Measurements from ENCODE around the gene CPLX4.

Gene CPLX4, protein sequence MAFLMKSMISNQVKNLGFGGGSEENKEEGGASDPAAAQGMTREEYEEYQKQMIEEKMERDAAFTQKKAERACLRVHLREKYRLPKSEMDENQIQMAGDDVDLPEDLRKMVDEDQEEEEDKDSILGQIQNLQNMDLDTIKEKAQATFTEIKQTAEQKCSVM

DNA sequence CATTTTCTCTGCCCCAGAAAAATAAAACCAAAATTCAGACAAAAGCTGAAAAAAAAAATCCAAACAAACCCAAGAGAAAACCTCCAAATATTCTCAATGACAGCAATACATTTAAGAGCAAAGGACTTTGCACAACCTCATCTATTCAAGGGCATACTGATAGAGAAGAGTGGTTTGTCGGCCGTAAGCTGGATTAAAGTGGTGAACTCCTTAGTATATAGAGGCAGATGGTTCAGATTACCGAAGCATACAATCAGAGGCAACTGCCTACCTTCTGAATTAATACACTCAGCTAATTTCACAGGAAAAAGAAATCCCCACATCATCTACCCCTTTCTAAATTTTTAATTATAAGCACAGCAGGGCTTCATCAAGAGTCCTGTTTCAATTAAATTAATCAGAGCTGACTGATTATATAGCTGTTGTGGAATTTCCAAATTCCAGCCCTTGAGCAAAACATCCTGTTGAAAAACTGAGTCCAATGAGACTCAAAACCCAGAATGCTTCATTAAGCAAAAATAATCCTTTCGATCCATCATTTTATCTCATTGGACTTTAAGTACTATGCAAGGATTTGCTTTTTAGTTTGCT lies at the start of gene CPLX4:
TSS of gene CPLX4 (minus strand) at position 190 of the 591 bp plus-strand sequence. CDS start at position 3, 187 bp downstream.
- DNase-seq = no peak

GRCh38 chr18:59360381-59360780 lies 41.9 kb upstream of the CPLX4 start:
- DNase-seq = no peak

DNA sequence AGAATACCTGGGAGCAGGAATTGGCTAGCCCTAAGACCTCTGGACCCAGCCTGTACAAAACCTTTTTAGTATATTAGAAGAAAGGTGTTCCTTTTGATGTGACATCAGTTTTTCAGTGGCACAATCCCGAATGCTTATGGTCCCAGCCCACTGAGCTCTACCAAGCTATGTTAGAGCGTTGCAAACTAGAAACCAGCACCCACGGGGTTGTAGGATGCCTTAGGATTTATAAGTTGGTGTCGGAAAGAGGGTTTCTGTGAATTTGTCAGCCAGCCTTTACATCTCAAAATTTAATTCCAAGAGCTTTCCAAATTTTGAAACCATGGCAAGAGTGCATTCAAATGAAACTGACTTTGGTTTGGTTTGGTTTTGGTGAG lies 41.1 kb upstream of the CPLX4 start:
- no peak for DNase-seq

- peak; percentile 85 for DNase-seq
Observed at GRCh38 chr18:59358712-59359575, 40.5 kb upstream of the CPLX4 start, which contains the start of gene LMAN1. Gene LMAN1 (minus strand): TSS chr18:59359265. CDS start chr18:59359244, 21 bp downstream.

GRCh38 chr18:59358414-59358711 lies 39.9 kb upstream of the CPLX4 start:
- DNase-seq = no peak

DNA sequence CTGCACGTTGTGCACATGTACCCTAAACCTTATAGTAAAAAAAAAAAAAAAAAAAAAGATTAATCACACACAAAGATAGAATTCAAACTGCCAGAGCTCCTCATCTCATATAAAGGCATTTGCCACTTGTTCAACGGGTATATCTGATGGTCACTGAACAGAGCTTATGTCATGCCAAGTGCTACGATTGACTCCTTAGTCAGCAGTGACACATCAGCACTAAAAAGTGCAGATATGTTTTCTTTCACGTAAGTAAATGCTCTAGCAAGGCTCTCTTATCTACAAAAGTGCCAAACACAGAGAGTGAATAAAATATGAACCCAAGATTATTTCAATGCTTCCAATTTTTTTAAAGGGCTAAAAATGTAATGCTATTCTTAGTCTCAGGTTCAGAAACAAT lies 39.5 kb upstream of the CPLX4 start:
- no peak for DNase-seq

GRCh38 chr18:59354731-59355130 lies 36.3 kb upstream of the CPLX4 start:
- no peak for DNase-seq

DNA sequence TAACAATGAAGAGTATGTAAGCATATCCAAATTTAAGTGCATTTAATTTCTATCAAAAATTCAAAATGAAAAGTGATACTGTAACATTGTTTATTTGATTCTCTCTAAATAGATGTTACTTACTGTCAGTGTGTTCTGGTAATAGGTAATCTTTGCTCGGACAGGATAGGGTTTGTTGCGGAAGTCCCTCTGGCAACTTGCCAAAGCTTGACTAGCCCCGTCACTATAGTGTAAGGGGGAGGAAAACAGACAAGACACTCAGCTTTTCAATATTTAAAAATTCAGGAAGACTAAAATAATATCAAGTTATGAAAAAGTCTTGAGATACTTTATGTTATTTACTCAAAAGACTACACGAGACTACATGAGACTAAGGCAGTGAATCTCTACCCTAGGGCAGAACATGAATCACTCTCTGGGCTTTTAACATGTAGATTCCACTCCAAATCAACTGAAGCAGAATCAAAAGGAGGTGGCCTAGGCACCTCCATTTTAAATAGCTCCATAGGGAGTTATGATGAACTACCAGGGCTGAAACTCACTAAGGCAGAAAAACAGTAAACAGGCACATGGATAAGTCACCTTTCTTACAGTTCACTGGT lies 34.7 kb upstream of the CPLX4 start:
- DNase-seq = no peak

DNA sequence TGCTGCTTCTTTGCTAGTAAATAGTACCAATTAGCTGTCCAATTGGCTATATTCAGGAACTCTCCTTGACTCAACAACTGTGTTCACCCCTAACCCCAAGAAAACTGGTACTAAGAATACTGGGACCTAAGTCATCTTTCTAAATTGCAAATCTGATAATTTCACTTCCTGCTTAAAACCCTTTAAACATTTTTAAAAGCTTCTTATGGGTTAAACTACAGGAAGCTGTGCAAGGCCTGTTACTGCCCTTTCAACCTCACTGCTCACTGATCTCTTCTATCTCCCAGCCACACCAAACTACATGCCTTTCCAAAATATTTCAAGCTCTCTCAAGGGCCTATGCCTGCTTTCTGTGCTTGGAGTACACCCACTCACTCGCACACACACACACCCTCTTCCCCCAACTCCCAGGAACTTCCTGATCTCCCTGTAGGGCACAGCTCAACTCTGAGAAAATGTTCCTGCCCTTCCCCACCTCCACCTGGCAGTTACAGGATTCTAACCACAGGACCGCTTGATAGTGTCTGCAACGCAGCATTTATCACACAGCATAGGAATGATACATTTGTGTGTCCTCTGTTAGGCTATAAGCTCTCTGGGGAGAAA lies 33.9 kb upstream of the CPLX4 start:
- no peak for DNase-seq

DNA sequence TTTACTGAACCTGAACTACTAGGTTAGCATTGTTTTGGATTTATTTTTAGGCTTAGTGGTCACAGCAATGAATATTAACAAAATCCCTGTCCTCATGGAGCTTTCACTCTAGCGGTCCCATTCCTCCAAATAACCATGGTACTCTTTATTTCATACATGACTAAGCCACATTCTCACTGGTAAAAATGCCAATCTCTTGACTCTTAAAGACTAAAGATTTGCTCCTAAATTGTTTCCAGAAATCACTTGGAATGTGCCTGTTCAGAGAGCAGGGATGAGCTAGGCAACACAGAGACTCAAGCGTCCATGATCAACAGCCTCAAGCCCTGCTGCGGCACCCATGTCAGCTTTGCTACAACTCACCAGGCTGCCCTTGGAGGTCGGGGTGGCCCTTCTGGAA lies 27.1 kb upstream of the CPLX4 start:
- DNase-seq = no peak

DNA sequence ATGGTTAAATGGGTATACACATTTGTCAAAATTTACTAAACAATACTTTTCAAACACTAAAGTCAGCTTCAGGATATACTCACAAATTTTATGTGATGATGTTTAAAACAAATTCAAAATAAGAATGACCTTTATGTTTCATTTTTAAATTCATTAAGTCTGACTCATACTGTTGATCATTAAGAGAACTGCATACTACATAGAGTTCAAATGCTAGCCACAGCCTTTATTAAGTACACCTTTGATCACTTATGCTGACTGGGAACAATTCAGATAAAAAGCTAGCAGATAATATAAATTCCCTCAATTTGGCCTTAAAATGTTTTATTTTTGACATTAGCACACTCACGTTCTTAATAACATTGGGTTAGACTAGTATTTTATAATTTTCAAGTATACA lies 26.5 kb upstream of the CPLX4 start:
- no peak for DNase-seq

DNA sequence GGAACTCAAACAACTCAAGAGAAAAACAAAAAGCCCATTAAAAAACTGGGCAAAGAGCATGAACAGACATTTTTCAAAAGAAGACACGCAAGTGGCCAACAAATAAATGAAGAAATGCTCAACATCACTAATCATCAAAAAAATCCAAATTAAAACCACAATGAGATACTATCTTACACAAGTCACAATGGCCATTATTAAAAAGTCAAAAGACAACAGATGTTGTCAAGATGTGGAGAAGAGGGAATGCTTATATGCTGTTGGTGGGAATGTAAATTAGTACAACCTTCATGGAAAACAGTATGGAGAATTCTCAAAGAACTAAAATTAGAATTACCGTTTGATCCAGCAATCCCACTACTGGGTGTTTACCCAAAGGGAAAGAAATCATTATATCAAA lies 25.5 kb upstream of the CPLX4 start:
- DNase-seq = no peak

DNA sequence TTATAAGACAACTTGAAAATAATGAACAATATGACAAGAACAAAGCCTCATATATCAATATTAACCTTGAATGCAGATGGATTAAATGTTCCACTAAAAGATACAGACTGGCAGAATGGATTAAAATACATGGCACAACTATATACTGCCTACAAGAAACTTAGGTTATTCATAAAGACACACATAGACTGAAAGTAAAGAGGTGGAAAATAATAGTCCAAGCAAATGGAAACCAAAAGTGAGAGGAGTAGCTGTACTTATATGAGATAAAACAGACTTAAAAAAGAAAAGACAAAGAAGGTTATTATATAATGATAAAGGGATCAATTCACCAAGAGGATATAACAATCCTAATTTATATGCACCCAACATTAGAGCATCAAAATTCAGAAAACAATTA lies 22.4 kb upstream of the CPLX4 start:
- no peak for DNase-seq

DNA sequence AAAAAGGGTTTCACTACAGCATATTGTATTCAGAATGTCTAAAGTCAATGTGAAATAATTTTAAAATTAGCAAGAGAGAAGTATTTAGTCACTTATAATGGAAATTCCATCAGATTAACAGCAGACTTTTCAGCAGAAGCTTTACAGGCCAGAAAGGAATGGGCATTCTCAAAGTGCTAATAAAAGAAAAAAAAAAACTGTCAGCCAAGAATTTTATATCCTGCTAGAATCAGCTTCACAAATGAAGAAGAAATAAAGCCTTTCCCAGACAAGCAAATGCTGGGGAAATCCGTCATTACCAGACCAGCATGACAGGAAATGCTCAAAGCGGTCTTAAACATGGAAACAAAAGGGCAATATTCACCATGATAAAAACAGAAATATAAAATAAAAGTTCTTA lies 21.9 kb upstream of the CPLX4 start:
- DNase-seq = no peak

DNA sequence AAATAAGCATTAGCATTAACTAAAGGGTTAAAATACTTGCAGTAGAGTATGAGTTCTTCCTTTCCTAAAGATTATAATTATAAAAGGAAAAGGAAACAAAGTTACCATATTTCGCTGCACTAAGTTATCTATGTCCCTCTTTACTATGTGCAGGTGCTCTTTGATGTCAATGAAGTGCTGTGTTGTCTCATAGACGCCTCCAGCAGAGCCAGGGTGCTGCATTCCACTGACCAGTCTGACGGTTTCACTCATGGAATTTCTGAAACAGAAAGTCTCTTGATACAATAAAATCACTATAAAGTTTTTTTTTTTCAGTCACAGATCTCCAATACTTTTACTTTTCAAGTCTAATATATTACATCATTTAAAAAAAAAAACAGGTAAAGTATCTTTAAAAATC lies 14.5 kb upstream of the CPLX4 start:
- DNase-seq = no peak

- no peak for DNase-seq
Observed at GRCh38 chr18:59328683-59329082, 10.2 kb upstream of the CPLX4 start.

- no peak for DNase-seq
Observed at GRCh38 chr18:59325965-59326364, 7.5 kb upstream of the CPLX4 start.

DNA sequence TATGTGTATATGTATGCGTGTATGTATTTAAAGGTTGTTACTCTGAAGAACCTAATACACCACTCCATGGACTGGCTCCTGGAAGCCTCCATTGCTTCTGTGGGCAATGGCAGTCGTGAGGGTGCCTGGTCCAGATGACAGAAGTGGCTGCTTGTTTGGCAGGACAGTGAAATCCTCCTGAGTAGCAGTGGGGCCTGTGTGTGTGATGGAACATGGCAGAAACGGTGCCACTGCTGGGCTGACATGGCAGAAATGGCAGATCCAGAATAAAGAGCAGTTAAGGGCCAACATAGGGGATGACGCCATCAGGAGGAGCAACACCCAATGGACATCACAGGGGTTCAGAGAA lies 6.1 kb upstream of the CPLX4 start:
- no peak for DNase-seq

DNA sequence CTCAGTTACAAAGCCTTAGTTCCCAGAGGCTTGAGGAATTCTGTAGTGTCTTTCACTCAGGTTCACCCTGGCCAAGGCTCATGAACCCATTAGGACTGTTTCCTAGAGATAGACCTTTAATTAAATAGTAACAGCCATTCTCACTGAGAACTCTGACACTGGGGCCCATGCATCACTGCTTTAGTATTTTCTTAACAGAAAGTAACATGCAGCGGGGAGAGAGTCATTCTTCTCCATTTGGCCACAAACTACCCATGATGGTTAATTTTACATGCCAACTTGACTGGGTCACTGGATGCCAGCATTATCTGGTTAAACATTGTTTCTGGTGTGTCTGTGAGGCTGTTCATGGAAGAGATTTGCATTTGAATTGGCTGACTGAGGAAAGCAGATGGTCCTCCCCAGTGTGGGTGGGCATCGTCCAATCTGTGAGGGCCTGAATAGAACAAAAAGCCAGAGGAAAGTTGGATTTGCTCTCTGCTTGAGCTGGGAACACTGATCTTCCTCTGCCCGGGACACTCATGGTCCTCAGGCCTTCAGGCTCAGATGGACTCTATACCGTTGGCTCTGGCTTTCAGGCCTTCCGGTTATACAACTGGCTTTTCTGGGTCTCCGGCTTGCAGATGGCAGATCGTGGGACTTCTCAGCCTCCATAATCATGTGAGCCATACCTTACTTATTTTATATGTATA lies 5.6 kb upstream of the CPLX4 start:
- DNase-seq = no peak

- no peak for DNase-seq
Observed at GRCh38 chr18:59311631-59312030, 6.8 kb downstream of the CPLX4 start.

DNA sequence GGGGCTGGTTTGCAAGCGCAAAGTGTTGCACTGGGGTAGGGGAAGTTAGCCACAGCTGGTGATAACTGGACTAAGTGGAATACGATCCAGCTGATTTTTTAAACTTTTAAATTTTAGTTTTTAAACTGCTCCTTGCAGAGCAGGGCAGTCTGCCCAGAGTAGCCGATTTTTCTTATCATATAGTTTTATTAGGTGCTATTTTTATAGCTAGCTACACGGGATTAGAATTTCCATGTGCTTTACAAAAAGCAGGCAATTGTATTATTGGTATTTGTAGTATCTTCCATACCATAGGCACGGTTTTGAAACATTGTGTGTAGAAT lies 9.6 kb downstream of the CPLX4 start:
- no peak for DNase-seq

- DNase-seq = peak; percentile 62
Observed at GRCh38 chr18:59308248-59308937, 10.1 kb downstream of the CPLX4 start.

DNA sequence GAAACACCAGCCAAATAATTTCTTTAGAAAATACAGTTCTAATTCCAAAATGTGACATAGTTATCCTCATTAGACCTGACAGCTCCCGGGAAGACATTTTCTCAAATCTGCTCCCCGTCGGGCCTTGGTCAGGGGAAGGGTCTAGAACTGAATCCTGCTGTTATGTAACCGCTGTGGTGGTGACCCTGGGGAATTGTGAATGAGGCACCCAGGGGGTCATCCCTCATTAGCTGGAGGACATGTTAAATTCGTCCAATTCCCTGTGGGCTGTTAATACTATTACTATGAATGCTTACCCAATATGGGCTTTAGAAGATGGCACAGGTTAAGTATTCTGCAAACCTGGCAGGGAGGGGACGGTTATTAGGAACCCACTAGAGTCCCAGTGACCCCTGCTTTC lies 11.8 kb downstream of the CPLX4 start:
- DNase-seq = no peak
